ENCODE measurements around the gene FOXN1.

The FOXN1 gene

DNA sequence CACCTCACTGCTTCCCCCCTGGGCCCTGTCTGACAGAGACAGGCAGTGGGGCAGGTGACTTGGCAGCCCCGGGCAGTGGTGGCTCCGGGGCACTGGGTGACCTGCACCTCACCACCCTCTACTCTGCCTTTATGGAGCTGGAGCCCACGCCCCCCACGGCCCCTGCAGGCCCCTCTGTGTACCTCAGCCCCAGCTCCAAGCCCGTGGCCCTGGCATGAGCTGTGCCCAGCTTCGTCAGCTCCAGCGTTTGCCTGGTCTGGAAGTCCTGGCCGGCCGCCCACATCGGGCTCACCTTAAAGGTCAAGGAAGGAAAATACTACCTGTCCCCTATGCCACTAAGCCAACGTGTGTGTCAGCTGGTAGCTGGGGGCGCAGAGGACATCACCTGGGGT lies 31.1 kb downstream of the FOXN1 start:
- TF ChIP-seq ZFX (IDR thresholded peaks at IDR 0.05), result no peak
- TF ChIP-seq, protein P1, sequence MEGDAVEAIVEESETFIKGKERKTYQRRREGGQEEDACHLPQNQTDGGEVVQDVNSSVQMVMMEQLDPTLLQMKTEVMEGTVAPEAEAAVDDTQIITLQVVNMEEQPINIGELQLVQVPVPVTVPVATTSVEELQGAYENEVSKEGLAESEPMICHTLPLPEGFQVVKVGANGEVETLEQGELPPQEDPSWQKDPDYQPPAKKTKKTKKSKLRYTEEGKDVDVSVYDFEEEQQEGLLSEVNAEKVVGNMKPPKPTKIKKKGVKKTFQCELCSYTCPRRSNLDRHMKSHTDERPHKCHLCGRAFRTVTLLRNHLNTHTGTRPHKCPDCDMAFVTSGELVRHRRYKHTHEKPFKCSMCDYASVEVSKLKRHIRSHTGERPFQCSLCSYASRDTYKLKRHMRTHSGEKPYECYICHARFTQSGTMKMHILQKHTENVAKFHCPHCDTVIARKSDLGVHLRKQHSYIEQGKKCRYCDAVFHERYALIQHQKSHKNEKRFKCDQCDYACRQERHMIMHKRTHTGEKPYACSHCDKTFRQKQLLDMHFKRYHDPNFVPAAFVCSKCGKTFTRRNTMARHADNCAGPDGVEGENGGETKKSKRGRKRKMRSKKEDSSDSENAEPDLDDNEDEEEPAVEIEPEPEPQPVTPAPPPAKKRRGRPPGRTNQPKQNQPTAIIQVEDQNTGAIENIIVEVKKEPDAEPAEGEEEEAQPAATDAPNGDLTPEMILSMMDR (conservative IDR thresholded peaks at IDR 0.05), result no peak

DNA sequence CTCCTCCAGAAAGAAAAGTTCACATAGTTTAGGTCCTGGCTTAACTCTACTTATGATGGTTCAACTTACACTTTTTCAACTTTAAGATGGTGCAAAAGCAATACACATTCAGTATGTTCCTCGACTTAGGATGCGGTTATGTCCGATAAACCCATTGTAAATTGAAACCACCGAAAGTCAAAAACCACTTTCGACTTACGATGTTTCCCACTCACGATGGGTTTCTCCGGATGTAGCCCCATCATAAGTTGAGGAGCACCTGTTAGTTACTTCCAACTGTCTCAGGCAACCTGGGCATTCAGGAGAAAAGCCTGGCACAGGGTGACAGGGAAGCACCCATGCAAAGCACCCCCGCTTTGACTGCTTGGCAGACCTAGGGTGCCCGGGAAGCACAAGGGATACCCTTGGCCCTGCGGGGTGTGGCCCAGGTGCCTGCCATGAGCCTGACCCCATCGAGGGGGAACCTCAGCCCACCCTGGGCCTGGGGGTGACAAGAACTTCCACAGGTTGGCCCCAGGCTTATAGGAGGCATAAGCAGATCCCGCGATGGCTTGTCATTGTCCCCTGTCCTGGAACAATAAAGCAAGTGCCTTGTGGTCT lies 32.2 kb downstream of the FOXN1 start:
- H3K27ac ChIP-seq, result no peak overlapping the region
- TF ChIP-seq, protein P1 (conservative IDR thresholded peaks at IDR 0.05), result no peak
- TF ChIP-seq ZFX (IDR thresholded peaks at IDR 0.05), result no peak

More for the DNA sequence above, 31.1 kb downstream of the FOXN1 start:
- H3K27ac ChIP-seq, result peak overlapping the region; percentile 16

DNA sequence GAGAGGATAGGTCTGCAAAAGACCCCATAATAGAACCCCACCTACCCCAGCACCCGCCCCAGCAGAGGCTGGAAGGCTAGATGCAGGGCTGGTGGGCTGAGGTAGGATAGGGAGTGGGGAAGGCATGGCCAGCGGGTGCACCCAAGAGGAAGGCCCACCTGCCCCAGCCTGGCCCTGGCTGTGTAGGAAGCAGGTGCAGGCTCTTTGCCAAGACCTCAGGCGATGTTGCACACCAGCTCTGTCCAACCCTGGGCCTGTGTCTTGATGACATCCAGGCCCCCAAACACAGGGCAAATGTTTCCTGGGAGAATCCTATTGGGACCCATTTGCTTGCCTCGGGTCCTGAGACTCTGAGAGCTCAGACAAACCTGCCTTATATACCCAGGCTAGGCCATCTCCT lies 34.1 kb downstream of the FOXN1 start:
- no peak for TF ChIP-seq ZFX (IDR thresholded peaks at IDR 0.05)
- TF ChIP-seq, protein P1 (conservative IDR thresholded peaks at IDR 0.05), result no peak
- no peak overlapping the region for H3K27ac ChIP-seq

DNA sequence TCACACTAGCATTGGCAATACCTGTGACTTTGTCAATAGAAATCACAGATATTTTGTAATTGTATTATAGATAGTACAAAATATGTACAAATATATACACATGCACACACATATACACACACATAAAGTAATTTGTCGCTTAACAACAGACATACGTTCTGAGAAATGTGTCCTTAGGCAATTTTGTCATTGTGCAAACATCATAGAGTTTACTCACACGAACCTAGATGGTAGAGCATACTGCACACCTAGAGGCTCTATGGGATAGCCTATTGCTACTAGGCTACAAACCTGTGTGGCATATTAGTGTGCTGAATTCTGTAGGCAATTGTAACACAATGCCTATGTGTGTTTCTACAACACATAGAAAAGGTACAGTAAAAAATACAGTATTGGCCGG lies 35.3 kb downstream of the FOXN1 start:
- no peak for TF ChIP-seq ZFX (IDR thresholded peaks at IDR 0.05)
- TF ChIP-seq, protein P1 (conservative IDR thresholded peaks at IDR 0.05), result no peak
- no peak overlapping the region for H3K27ac ChIP-seq

DNA sequence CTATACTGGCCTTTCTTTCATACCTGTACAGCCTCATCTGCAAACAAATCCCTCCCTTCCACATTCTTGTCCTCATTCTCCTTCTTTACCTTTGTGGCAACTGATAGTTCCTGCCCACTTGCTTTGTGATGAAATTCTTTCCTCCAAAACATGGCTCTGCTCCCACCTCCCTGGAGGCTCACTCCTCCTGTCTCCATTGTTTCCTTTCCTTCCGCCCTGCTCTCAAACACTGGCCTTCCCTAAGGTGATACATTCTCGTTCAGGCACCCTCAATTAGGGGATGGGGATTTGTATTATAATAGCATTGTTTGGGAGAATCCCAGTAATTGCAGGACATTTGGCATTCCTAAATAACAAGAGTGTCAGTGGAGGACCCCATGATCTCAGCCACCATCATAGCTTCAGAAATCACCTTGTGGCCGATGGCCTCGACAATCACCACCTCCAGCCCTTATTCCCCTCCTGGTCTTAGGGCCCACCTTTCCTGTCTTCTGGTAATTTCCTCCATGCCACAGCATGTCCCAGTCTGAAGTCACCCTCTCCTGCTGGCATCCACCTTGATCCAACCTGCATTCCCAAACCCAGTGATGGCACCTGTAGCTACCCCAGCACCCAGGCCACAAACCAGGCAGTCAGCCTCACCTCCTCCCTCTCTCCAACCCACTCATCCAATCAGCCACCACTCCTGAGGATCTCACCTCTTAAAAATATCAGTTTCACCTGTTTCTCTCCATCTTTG lies 38.4 kb downstream of the FOXN1 start:
- H3K27ac ChIP-seq, result no peak overlapping the region
- TF ChIP-seq, protein P1 (conservative IDR thresholded peaks at IDR 0.05), result no peak
- TF ChIP-seq ZFX (IDR thresholded peaks at IDR 0.05), result no peak

DNA sequence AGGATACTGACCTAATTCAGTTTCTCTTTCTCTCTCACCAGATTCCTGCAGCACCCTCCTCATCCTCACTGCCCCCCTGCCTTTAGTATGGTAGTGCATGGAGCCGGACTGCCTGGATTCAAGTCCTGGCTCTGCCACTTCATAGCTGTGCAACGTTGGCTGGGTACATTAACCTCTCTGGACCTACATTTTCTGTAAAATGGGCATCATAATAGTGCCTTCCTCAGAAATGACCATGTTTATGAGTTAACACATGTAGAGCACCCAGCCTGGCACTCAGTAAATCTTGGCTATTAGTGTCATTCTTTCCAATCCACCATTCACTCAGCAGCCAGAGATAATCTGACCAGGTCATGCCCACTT lies 39.0 kb downstream of the FOXN1 start:
- H3K27ac ChIP-seq, result no peak overlapping the region
- TF ChIP-seq, protein P1 (conservative IDR thresholded peaks at IDR 0.05), result no peak
- TF ChIP-seq ZFX (IDR thresholded peaks at IDR 0.05), result no peak

DNA sequence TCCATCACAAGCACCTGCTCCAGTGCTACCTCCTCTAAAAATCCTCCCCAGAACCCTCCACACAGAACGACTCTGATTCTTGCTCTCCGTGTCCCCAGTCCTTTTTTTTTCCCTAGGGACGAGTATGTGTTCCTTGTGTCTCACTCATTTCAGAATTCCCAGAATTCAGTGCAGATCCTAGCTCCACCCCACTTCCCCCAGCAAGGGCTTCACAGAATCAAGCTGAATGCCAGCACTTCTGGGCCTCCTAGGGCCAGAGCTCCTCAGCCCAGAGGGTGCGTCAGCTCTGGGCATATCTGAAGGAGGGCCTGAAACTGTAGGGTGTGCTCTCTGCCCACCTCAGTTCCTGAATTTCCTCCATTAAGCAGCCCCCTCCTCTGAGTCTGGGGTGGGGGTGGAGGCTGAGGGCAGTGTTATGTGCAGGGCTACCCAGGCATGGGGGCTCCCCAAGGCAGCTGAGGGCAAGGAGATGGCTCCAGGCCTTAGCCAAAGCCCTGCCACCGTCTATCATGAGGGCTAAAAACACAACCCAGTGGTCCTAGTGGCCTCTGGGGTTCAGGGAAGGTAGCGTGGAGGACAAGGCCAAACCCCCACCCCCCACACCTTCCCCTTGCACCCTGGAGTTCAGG lies 39.8 kb downstream of the FOXN1 start:
- H3K27ac ChIP-seq, result no peak overlapping the region
- TF ChIP-seq, protein P1 (conservative IDR thresholded peaks at IDR 0.05), result no peak

Measured in C4-2B (cell line).